Measurements from ENCODE around the gene CSAD. TPM values are rescaled to one million over a fixed set of nuclear protein-coding genes. Genes with fewer than 3 reads are reported as not detected.

CSAD gene
- total and polyA plus RNA-seq, 2 of the 13 experiments (the other 11 are each of a cell fraction or from before 2014, with no cell fraction given) = 7.2 to 23.5 TPM

- CTCF ChIA-PET (ENCODE audit: low intra/inter-chr PET ratio, low total read pairs) = interaction anchor here (2.2 kb wide), 1 partner anchor 38 kb away, joined by 9 read pairs; no protein-coding TSS in a partner anchor
- WGBS (ENCODE audit: low lambda C conversion rate) = 72% methylated on average over 8 of the region's 19 CpGs
- Histone ChIP-seq H3K79me2 (ENCODE audit: insufficient read depth, low read length) (no peaks in the 10 kb centered on the region), H3K27ac (ENCODE audit: extremely low read length, insufficient read depth, low read length) (no peak overlapping the region), H3K9me3 (ENCODE audit: low read length) (no peaks in the 10 kb centered on the region), H4K20me1 (ENCODE audit: insufficient read depth, low read length) (no peaks in the 10 kb centered on the region), H3K27me3 (ENCODE audit: control insufficient read depth in 1 of 2, insufficient read depth in 2 of 2, low read length in 2 of 2) (0 out of 5 replicates have a peak, but pooled peaks cover 0 to 2% of the 10 kb centered on the region in 2 experiments), H3K9ac (ENCODE audit: insufficient read depth, low read depth, low read length) (no peak overlapping the region), H3K36me3 (replicated peaks in 1 of 2; ENCODE audit: control insufficient read depth in 1 of 2, insufficient read depth in 2 of 2, low read length in 2 of 2) (no peaks in the 10 kb centered on the region), H3K4me3 (replicated peaks in 1 of 3; ENCODE audit: insufficient read depth in 1 of 3, low read depth in 2 of 3, low read length in 3 of 3) (no peak overlapping the region; a peak in 1 of 6 replicates), H3K4me2 (ENCODE audit: low read depth, low read length) (peak overlapping the region; percentile 24; the same call in 1 of the 2 replicates), H2AFZ (ENCODE audit: low read length) (no peak overlapping the region), H3K4me1 (ENCODE audit: insufficient read depth, low read length) (peaks cover 56% of the 10 kb centered on the region)
- 0 out of 2 replicates have a peak, but pooled peaks have one; percentile 15 for TF ChIP-seq AHR (CRISPR knock-in tag; IDR thresholded peaks at IDR 0.05)
- TF ChIP-seq ZNF7 (CRISPR knock-in tag; IDR thresholded peaks at IDR 0.05) = no peak
- no TSS peak for BruUV-seq (replicated peaks)
- POLR2A ChIA-PET = interaction anchor here (0.7 to 2.0 kb wide), 5 partner anchors 17 to 131 kb away, joined by 3 to 9 read pairs (median 5); partner anchors contain the start of genes CSAD, SOAT2 and ZNF740
- DNase-seq (ENCODE audit: low spot score) (no peak), FAIRE-seq (no peak), ATAC-seq (peak; percentile 2)
- in situ Hi-C loops (cut with HindIII; ENCODE audit: extremely low pct_ligation_motif_present, low pct_unique_long_range_greater_than_20kb) = no loop called here
- intact Hi-C loops (cut with micrococcal nuclease; ENCODE audit: unreplicated experiment) = loop anchor here (1.0 kb wide), 1 partner anchor 131 kb away; no protein-coding TSS in a partner anchor
Observed at GRCh38 chr12:53197011-53197640, 16.4 kb upstream of the CSAD start.

DNA sequence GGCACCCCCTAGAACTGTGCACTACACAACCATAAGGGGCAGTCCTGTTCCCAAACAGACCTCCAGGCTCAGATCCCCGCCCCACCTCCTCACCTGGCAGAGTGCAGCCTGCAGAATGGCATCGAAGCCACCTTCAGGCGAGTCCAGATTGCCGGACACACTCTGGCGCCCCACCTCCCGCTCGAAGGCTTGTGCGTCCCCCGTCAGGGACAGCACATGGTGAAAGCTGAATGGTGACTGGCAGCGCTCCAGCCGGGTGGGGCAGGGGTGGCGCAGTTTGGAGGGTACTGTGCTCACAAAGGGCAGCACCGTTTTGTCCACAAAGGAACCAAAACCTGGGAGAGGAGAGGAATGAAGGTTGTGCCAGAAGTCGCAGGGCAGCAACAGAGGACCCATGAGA lies 15.8 kb upstream of the CSAD start:
- FAIRE-seq (no peak), DNase-seq (ENCODE audit: low spot score) (no peak), ATAC-seq (peak; percentile 42)
- H2AFZ ChIP-seq (ENCODE audit: low read length) = no peak overlapping the region
- no peak overlapping the region for H3K4me2 ChIP-seq (ENCODE audit: low read depth, low read length)
- peaks cover 50% of the 10 kb centered on the region for H3K4me1 ChIP-seq (ENCODE audit: insufficient read depth, low read length)
- H3K4me3 ChIP-seq (replicated peaks in 1 of 3; ENCODE audit: insufficient read depth in 1 of 3, low read depth in 2 of 3, low read length in 3 of 3) = no peak overlapping the region
- intact Hi-C loops (cut with micrococcal nuclease; ENCODE audit: unreplicated experiment) (no loop called here), in situ Hi-C loops (cut with HindIII; ENCODE audit: extremely low pct_ligation_motif_present, low pct_unique_long_range_greater_than_20kb) (no loop called here)
- BruUV-seq (replicated peaks) = no TSS peak
- ChIA-PET CTCF (ENCODE audit: low intra/inter-chr PET ratio, low total read pairs) (interaction anchor here (2.2 kb wide), 1 partner anchor 37 kb away, joined by 9 read pairs; no protein-coding TSS in a partner anchor), POLR2A (no interaction called here)
- H3K27me3 ChIP-seq (ENCODE audit: control insufficient read depth in 1 of 2, insufficient read depth in 2 of 2, low read length in 2 of 2) = 0 out of 5 replicates have a peak, but pooled peaks cover 0 to 2% of the 10 kb centered on the region in 2 experiments
- no peak overlapping the region for H3K9ac ChIP-seq (ENCODE audit: insufficient read depth, low read depth, low read length)
- 50% methylated on average over 8 of the region's 14 CpGs for WGBS (ENCODE audit: low lambda C conversion rate)
- peak; percentile 54 for TF ChIP-seq AGO2 (optimal IDR thresholded peaks at IDR 0.05; ENCODE audit: low read depth, low read length)
- TF ChIP-seq ZNF598 (CRISPR knock-in tag; IDR thresholded peaks at IDR 0.05; ENCODE audit: borderline replicate concordance) = no peak
- no peaks in the 10 kb centered on the region for H3K9me3 ChIP-seq (ENCODE audit: low read length)
- H3K36me3 ChIP-seq (replicated peaks in 1 of 2; ENCODE audit: control insufficient read depth in 1 of 2, insufficient read depth in 2 of 2, low read length in 2 of 2) = no peaks in the 10 kb centered on the region
- H3K79me2 ChIP-seq (ENCODE audit: insufficient read depth, low read length) = no peaks in the 10 kb centered on the region
- H4K20me1 ChIP-seq (ENCODE audit: insufficient read depth, low read length) = no peaks in the 10 kb centered on the region
- no peak overlapping the region for H3K27ac ChIP-seq (ENCODE audit: extremely low read length, insufficient read depth, low read length)

Measured in HepG2 (cell line).